ENCODE results near the gene GSTM5. TPM values are rescaled to one million over a fixed set of nuclear protein-coding genes. Genes with fewer than 3 reads are reported as not detected.

The GSTM5 gene
- total and polyA plus RNA-seq, 2 donors (not counting 3 experiments of a cell fraction or from before 2014, with no cell fraction given), result 0.25 to 1.6 TPM

DNA sequence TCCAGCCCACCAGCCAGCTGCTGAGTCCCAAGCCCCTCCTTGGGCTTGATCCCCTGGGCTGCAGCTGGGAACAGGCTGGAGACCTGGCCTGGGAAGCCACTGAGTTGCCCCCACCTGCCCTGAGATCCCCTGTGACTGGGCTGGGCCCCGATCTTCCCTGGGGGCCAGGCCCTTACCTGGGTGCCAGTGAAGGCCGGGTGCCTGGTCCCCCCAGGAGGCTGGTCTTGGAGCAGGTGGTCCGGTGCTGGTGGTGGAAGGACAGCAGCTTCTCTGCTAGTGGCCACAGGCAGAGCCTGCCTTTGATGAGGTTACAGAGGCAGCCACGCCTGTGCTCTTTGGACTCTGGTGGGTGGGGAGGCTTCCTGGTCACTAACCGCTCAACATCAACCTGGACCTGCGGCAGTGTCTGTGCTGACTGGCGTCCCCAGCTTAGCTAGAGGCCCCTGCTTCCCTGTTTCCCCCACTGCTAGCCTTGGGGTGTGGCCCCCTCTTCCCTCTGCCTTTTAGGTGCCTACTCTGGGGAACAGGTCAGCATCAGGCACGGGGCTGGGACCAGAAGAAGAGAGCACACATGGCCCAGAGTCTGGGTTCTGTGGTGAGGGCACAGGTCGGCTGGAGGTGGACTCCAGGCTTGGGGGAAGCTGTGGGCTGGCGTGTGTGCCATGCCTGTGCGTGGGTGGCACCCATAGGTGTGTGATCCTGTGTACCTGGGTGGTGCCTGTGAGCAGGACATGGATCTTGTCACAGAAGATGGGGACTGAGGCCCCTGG lies 51.8 kb downstream of the GSTM5 start, which contains the start of gene EPS8L3:
Gene EPS8L3, minus strand, starts transcription at position 278 of the 770 bp plus-strand sequence. CDS start 2,174 bp downstream, outside the sequence.
- no TSS peak for BruUV-seq (replicated peaks)
- TF ChIP-seq POLR2A (IDR thresholded peaks at IDR 0.05; ENCODE audit: low read depth, low read length) (no peak), FOS (IDR thresholded peaks at IDR 0.05; ENCODE audit: borderline replicate concordance, insufficient read depth, low read length) (no peak), POLR2AphosphoS5 (IDR thresholded peaks at IDR 0.05; ENCODE audit: insufficient read depth, low read depth, low read length) (no peak), GATA2 (IDR thresholded peaks at IDR 0.05; ENCODE audit: insufficient read depth, insufficient read length, low read depth, low read length) (no peak), MYC (IDR thresholded peaks at IDR 0.05; ENCODE audit: low read depth, low read length) (no peak), JUN (IDR thresholded peaks at IDR 0.05; ENCODE audit: borderline replicate concordance, insufficient read depth, insufficient read length, low read depth) (no peak), EZH2 (IDR thresholded peaks at IDR 0.05; ENCODE audit: borderline replicate concordance, low read depth, low read length, severe bottlenecking) (no peak)
- TF ChIP-seq, protein P1, sequence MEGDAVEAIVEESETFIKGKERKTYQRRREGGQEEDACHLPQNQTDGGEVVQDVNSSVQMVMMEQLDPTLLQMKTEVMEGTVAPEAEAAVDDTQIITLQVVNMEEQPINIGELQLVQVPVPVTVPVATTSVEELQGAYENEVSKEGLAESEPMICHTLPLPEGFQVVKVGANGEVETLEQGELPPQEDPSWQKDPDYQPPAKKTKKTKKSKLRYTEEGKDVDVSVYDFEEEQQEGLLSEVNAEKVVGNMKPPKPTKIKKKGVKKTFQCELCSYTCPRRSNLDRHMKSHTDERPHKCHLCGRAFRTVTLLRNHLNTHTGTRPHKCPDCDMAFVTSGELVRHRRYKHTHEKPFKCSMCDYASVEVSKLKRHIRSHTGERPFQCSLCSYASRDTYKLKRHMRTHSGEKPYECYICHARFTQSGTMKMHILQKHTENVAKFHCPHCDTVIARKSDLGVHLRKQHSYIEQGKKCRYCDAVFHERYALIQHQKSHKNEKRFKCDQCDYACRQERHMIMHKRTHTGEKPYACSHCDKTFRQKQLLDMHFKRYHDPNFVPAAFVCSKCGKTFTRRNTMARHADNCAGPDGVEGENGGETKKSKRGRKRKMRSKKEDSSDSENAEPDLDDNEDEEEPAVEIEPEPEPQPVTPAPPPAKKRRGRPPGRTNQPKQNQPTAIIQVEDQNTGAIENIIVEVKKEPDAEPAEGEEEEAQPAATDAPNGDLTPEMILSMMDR (IDR thresholded peaks at IDR 0.05; ENCODE audit: extremely low read depth in 1 of 2, insufficient read depth in 1 of 2, low read depth in 1 of 2, low read length in 2 of 2), result no peak
- TF ChIP-seq, protein P2, sequence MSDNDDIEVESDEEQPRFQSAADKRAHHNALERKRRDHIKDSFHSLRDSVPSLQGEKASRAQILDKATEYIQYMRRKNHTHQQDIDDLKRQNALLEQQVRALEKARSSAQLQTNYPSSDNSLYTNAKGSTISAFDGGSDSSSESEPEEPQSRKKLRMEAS (IDR thresholded peaks at IDR 0.05; ENCODE audit: insufficient read depth, insufficient read length), result no peak
- H3K9me1 ChIP-seq (replicated peaks; ENCODE audit: control insufficient read depth, extremely low read depth, insufficient read depth, low read length), result no peaks in the 10 kb centered on the region
- CTCF ChIA-PET, result interaction anchor here (0.7 to 1.3 kb wide), 4 partner anchors 23 to 218 kb away, joined by 3 to 4 read pairs (median 3); partner anchors contain the start of gene GSTM3
- H3K9ac ChIP-seq (replicated peaks; ENCODE audit: extremely low read depth, insufficient read depth, low read length), result no peak within 1 kb of the TSS
- no peaks in the 10 kb centered on the region for H4K20me1 ChIP-seq (replicated peaks; ENCODE audit: control insufficient read depth, extremely low read depth, insufficient read depth, low read length)
- peaks cover 14% of the 10 kb centered on the region for H3K4me1 ChIP-seq (ENCODE audit: control insufficient read depth, extremely low read depth, insufficient read depth, low read length)
- FAIRE-seq (no peak), DNase-seq (ENCODE audit: low read depth, low spot score) (no peak)
- intact Hi-C loops (cut with micrococcal nuclease) (loop anchor here (2.0 to 10.0 kb wide), 3 partner anchors 23 to 279 kb away; partner anchors contain the start of genes ATXN7L2, GSTM2 and GSTM3), dilution Hi-C loops (cut with MboI; ENCODE audit: extremely low pct_ligation_motif_present, low sequenced_read_pairs) (no loop called here)
- peak within 1 kb of the TSS; percentile 30 for H2AFZ ChIP-seq (ENCODE audit: low read depth, low read length)
- POLR2A ChIA-PET, result interaction anchor here (0.6 kb wide), 2 partner anchors 24 to 140 kb away, joined by 3 read pairs; no protein-coding TSS in a partner anchor
- H3K9me3 ChIP-seq (replicated peaks; ENCODE audit: control insufficient read depth, insufficient read depth, low read length), result no peaks in the 10 kb centered on the region
- H3K79me2 ChIP-seq (ENCODE audit: control insufficient read depth, insufficient read depth, low read length), result no peaks in the 10 kb centered on the region
- no peaks in the 10 kb centered on the region for H3K27me3 ChIP-seq (ENCODE audit: control insufficient read depth in 2 of 2, insufficient read depth in 2 of 2, low read length in 2 of 2)
- peak within 1 kb of the TSS; percentile 90 for H3K27ac ChIP-seq (ENCODE audit: insufficient read depth, low read depth, low read length)
- no peaks in the 10 kb centered on the region for H3K36me3 ChIP-seq (ENCODE audit: control insufficient read depth in 2 of 2, extremely low read depth in 1 of 2, insufficient read depth in 2 of 2, low read length in 2 of 2)
- H3K4me3 ChIP-seq (replicated peaks in 1 of 3; ENCODE audit: insufficient read depth in 1 of 3, low read depth in 1 of 3, low read length in 3 of 3), result no peak within 1 kb of the TSS
- H3K4me2 ChIP-seq (ENCODE audit: insufficient read depth, low read length), result peak within 1 kb of the TSS; percentile 6
